CD4-positive, alpha-beta T cell treated with Interleukin-12 subunit alpha and Interleukin-12 subunit beta, for 1 hour (primary cell): ENCODE results near the gene TCAIM.

Source experiments
- DNase-seq: peaks from one replicate; pipeline ENCODE4 v3.0.0-alpha.2; 2020

The TCAIM gene

GRCh38 chr3:44446929-44447328, 108.4 kb downstream of the TCAIM start:
- DNase-seq = no peak

GRCh38 chr3:44451441-44451840, 112.9 kb downstream of the TCAIM start:
- DNase-seq = no peak

- DNase-seq = no peak
Observed at GRCh38 chr3:44454258-44454657, 115.7 kb downstream of the TCAIM start.

GRCh38 chr3:44455318-44455717, 116.8 kb downstream of the TCAIM start:
- no peak for DNase-seq
